ENCODE data around the gene TRIM52. TPM values are rescaled to one million over a fixed set of nuclear protein-coding genes. Genes with fewer than 3 reads are reported as not detected.
"Not testable (repeated sequence)": the region's sequence is repeated elsewhere in the genome, so short reads cannot be mapped to it uniquely, and the experiment has no call there.

The TRIM52 gene
- total and polyA plus RNA-seq, 10 donors, result 11.6 to 44.0 (median 20.9) TPM

GRCh38 chr5:181281077-181281983 is 20.4 kb upstream of the TRIM52 start:
- peak; percentile 22 for DNase-seq
- intact Hi-C loops (cut with DNase I; ENCODE audit: low total_unique reads), result no loop called here
- Histone ChIP-seq H3K4me3 (no peak overlapping the region), H3K36me3 (no peaks in the 10 kb centered on the region), H3K9me3 (no peaks in the 10 kb centered on the region), H3K27ac (no peak overlapping the region), H3K4me1 (no peaks in the 10 kb centered on the region), H3K27me3 (replicated peaks in 1 of 7) (no peaks in the 10 kb centered on the region)
- TF ChIP-seq POLR2AphosphoS5 (IDR thresholded peaks at IDR 0.05) (no peak), POLR2A (IDR thresholded peaks at IDR 0.05) (no peak)
- TF ChIP-seq, protein P1, sequence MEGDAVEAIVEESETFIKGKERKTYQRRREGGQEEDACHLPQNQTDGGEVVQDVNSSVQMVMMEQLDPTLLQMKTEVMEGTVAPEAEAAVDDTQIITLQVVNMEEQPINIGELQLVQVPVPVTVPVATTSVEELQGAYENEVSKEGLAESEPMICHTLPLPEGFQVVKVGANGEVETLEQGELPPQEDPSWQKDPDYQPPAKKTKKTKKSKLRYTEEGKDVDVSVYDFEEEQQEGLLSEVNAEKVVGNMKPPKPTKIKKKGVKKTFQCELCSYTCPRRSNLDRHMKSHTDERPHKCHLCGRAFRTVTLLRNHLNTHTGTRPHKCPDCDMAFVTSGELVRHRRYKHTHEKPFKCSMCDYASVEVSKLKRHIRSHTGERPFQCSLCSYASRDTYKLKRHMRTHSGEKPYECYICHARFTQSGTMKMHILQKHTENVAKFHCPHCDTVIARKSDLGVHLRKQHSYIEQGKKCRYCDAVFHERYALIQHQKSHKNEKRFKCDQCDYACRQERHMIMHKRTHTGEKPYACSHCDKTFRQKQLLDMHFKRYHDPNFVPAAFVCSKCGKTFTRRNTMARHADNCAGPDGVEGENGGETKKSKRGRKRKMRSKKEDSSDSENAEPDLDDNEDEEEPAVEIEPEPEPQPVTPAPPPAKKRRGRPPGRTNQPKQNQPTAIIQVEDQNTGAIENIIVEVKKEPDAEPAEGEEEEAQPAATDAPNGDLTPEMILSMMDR (IDR thresholded peaks at IDR 0.05 in 8 of 11, conservative IDR thresholded peaks at IDR 0.05 in 3 of 11), result no peak
- WGBS, 5 donors, result 89 to 93% (median 92%) methylated on average over 39 to 40 of the region's 40 CpGs

- intact Hi-C loops (cut with DNase I; ENCODE audit: low total_unique reads), result no loop called here
- no peaks in the 10 kb centered on the region for H3K4me1 ChIP-seq
- TF ChIP-seq POLR2AphosphoS5 (IDR thresholded peaks at IDR 0.05), result no peak
- TF ChIP-seq, protein P1 (IDR thresholded peaks at IDR 0.05 in 8 of 11, conservative IDR thresholded peaks at IDR 0.05 in 3 of 11), result no peak
- H3K9me3 ChIP-seq, result no peaks in the 10 kb centered on the region
- H3K27ac ChIP-seq, result no peak overlapping the region
- H3K4me3 ChIP-seq, result no peak overlapping the region
- no peaks in the 10 kb centered on the region for H3K36me3 ChIP-seq
- H3K27me3 ChIP-seq (replicated peaks in 1 of 7), result no peaks in the 10 kb centered on the region
- 82 to 90% (median 89%) methylated on average over 7 of the region's 7 CpGs for WGBS, 5 donors
- no peak for DNase-seq
Observed at GRCh38 chr5:181280251-181280762, 19.4 kb upstream of the TRIM52 start.

DNA sequence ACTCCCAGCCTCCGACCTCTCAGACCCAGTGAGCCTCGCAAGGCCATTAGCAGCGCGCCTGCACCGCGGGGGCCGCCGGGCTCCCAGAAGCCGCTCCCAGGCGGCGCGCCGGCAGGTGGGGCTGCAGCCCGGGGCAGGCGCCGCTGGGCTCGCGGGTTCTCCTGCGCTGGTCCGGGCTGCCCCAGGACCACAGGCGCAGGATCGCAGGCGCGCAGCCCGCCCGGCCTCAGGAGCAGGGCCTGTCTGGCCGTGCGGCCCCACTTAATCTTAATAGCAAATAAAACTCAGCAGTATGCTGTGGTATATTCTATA is 12.4 kb upstream of the TRIM52 start:
- DNase-seq; intact Hi-C loops (cut with DNase I; ENCODE audit: low total_unique reads): not testable (repeated sequence)

GRCh38 chr5:181271081-181271480 is 10.1 kb upstream of the TRIM52 start:
- 90 to 94% (median 92%) methylated on average over 3 of the region's 3 CpGs for WGBS, 5 donors
- Histone ChIP-seq H3K4me1 (peaks cover 0 to 6% (median 0%) of the 10 kb centered on the region in 6 donors), H3K9me3 (no peaks in the 10 kb centered on the region), H3K27ac (no peak overlapping the region), H3K4me3 (no peak overlapping the region), H3K27me3 (replicated peaks in 1 of 7) (no peaks in the 10 kb centered on the region), H3K36me3 (no peaks in the 10 kb centered on the region)
- intact Hi-C loops (cut with DNase I; ENCODE audit: low total_unique reads), result no loop called here
- no peak for DNase-seq
- TF ChIP-seq POLR2A (IDR thresholded peaks at IDR 0.05), result no peak
- no peak for TF ChIP-seq POLR2AphosphoS5 (IDR thresholded peaks at IDR 0.05)
- TF ChIP-seq, protein P1 (IDR thresholded peaks at IDR 0.05 in 8 of 11, conservative IDR thresholded peaks at IDR 0.05 in 3 of 11), result no peak

More for the DNA sequence above, 12.4 kb upstream of the TRIM52 start:
- TF ChIP-seq, protein P1 (IDR thresholded peaks at IDR 0.05 in 8 of 11, conservative IDR thresholded peaks at IDR 0.05 in 3 of 11), result peak in 3 of 11 experiments; percentile 33 to 38 (median 36)
- H3K27ac ChIP-seq; H3K9me3 ChIP-seq; H3K36me3 ChIP-seq; H3K4me3 ChIP-seq; H3K27me3 ChIP-seq (replicated peaks in 1 of 7); H3K4me1 ChIP-seq: not testable (repeated sequence)
- WGBS, 5 donors, result 27 to 59% (median 43%) methylated on average over 9 to 28 of the region's 28 CpGs

GRCh38 chr5:181267907-181268306 is 7.0 kb upstream of the TRIM52 start:
- intact Hi-C loops (cut with DNase I; ENCODE audit: low total_unique reads); H3K4me1 ChIP-seq; H3K9me3 ChIP-seq; H3K4me3 ChIP-seq; DNase-seq; H3K27ac ChIP-seq; H3K27me3 ChIP-seq (replicated peaks in 1 of 7): not testable (repeated sequence)
- 87 to 92% (median 90%) methylated on average over 12 of the region's 12 CpGs for whole genome bisulfite sequencing, 5 donors
- peaks cover 0 to 25% (median 10%) of the 10 kb centered on the region in 6 donors for H3K36me3 ChIP-seq

- H3K27me3 ChIP-seq (replicated peaks in 1 of 7); H3K27ac ChIP-seq; H3K9me3 ChIP-seq; intact Hi-C loops (cut with DNase I; ENCODE audit: low total_unique reads); H3K4me1 ChIP-seq; DNase-seq; H3K4me3 ChIP-seq: not testable (repeated sequence)
- WGBS, 5 donors, result 59 to 69% (median 62%) methylated on average over 8 of the region's 8 CpGs
- peaks cover 0 to 28% (median 10%) of the 10 kb centered on the region in 6 donors for H3K36me3 ChIP-seq
Observed at GRCh38 chr5:181267291-181267904, 6.5 kb upstream of the TRIM52 start.
